Islet precursor cell (in vitro differentiated cells): ENCODE data around the gene ARL13B.
"Not testable (repeated sequence)": the region's sequence is repeated elsewhere in the genome, so short reads cannot be mapped to it uniquely, and the experiment has no call there.

Experiments used
- DNase-seq: peaks from one replicate; pipeline ENCODE4 v3.0.0-alpha.2; 2018

Gene ARL13B

GRCh38 chr3:93979850-93980676 lies at the start of gene ARL13B:
ARL13B (plus strand) TSS chr3:93980155; CDS start chr3:93980424, 269 bp downstream.
- peak; percentile 99 for DNase-seq

GRCh38 chr3:93931597-93932229 lies 48.2 kb upstream of the ARL13B start:
- no peak for DNase-seq

- no peak for DNase-seq
Observed at GRCh38 chr3:93934366-93935046, 45.4 kb upstream of the ARL13B start.

GRCh38 chr3:93936549-93936948 lies 43.4 kb upstream of the ARL13B start:
- no peak for DNase-seq

GRCh38 chr3:93937485-93937884 lies 42.5 kb upstream of the ARL13B start:
- not testable (repeated sequence) for DNase-seq

GRCh38 chr3:93949958-93950357 lies 30.0 kb upstream of the ARL13B start:
- DNase-seq: not testable (repeated sequence)

GRCh38 chr3:93961026-93961425 lies 18.9 kb upstream of the ARL13B start:
- DNase-seq: no peak

GRCh38 chr3:93961489-93961888 lies 18.5 kb upstream of the ARL13B start:
- DNase-seq: no peak

- DNase-seq: no peak
Observed at GRCh38 chr3:93962798-93963197, 17.2 kb upstream of the ARL13B start.

- DNase-seq: not testable (repeated sequence)
Observed at GRCh38 chr3:93965106-93965505, 14.8 kb upstream of the ARL13B start.

- peak; percentile 91 for DNase-seq
Observed at GRCh38 chr3:93969443-93969842, 10.5 kb upstream of the ARL13B start.

GRCh38 chr3:93969997-93970396 lies 10.0 kb upstream of the ARL13B start:
- DNase-seq: no peak

GRCh38 chr3:93973131-93974126 lies 6.5 kb upstream of the ARL13B start, which contains the start of gene PROS1:
PROS1 (minus strand) TSS chr3:93973896; CDS start chr3:93973749, 147 bp downstream.
- DNase-seq: peak; percentile 90

- no peak for DNase-seq
Observed at GRCh38 chr3:93981649-93982048, 1.7 kb downstream of the ARL13B start.

GRCh38 chr3:93983408-93983807 lies 3.5 kb downstream of the ARL13B start:
- no peak for DNase-seq

GRCh38 chr3:93984618-93985017 lies 4.7 kb downstream of the ARL13B start:
- DNase-seq: no peak

GRCh38 chr3:93988283-93988682 lies 8.3 kb downstream of the ARL13B start:
- no peak for DNase-seq

- no peak for DNase-seq
Observed at GRCh38 chr3:93988764-93989163, 8.8 kb downstream of the ARL13B start.

GRCh38 chr3:93989241-93989640 lies 9.3 kb downstream of the ARL13B start:
- no peak for DNase-seq

- DNase-seq: no peak
Observed at GRCh38 chr3:93991631-93992030, 11.7 kb downstream of the ARL13B start.

GRCh38 chr3:93992207-93992606 lies 12.3 kb downstream of the ARL13B start:
- DNase-seq: no peak

GRCh38 chr3:93994056-93994455 lies 14.1 kb downstream of the ARL13B start:
- no peak for DNase-seq
